Suppressor macrophage treated with lipopolysaccharide for 4 hours (primary cell): Measurements from ENCODE around the gene FOXP1.

ENCODE experiments used
- DNase-seq: peaks from one replicate; pipeline ENCODE4 v3.0.0-alpha.2; 2020

FOXP1 gene

GRCh38 chr3:71047616-71048531 lies 535.7 kb downstream of the FOXP1 start:
- no peak for DNase-seq

GRCh38 chr3:71046791-71047190 lies 536.7 kb downstream of the FOXP1 start:
- no peak for DNase-seq

- DNase-seq: peak; percentile 53
Observed at GRCh38 chr3:71045917-71046282, 537.6 kb downstream of the FOXP1 start.

- DNase-seq: no peak
Observed at GRCh38 chr3:71045212-71045916, 538.2 kb downstream of the FOXP1 start.

- DNase-seq: no peak
Observed at GRCh38 chr3:71042759-71043158, 540.8 kb downstream of the FOXP1 start.

- DNase-seq: no peak
Observed at GRCh38 chr3:71041371-71041770, 542.2 kb downstream of the FOXP1 start.

- DNase-seq: no peak
Observed at GRCh38 chr3:71039332-71039731, 544.2 kb downstream of the FOXP1 start.

GRCh38 chr3:71037775-71038174 lies 545.8 kb downstream of the FOXP1 start:
- no peak for DNase-seq

GRCh38 chr3:71035886-71036285 lies 547.6 kb downstream of the FOXP1 start:
- no peak for DNase-seq

GRCh38 chr3:71035314-71035713 lies 548.2 kb downstream of the FOXP1 start:
- DNase-seq: peak; percentile 34

GRCh38 chr3:71033681-71034220 lies 549.8 kb downstream of the FOXP1 start:
- DNase-seq: no peak

- no peak for DNase-seq
Observed at GRCh38 chr3:71031914-71032521, 551.5 kb downstream of the FOXP1 start.

GRCh38 chr3:71031181-71031580 lies 552.3 kb downstream of the FOXP1 start:
- DNase-seq: peak; percentile 47

- DNase-seq: no peak
Observed at GRCh38 chr3:71030748-71031147, 552.8 kb downstream of the FOXP1 start.

- no peak for DNase-seq
Observed at GRCh38 chr3:71029770-71030169, 553.8 kb downstream of the FOXP1 start.

GRCh38 chr3:71028802-71029201 lies 554.7 kb downstream of the FOXP1 start:
- DNase-seq: no peak

GRCh38 chr3:71028184-71028583 lies 555.3 kb downstream of the FOXP1 start:
- DNase-seq: no peak

- DNase-seq: peak; percentile 51
Observed at GRCh38 chr3:71026634-71027578, 556.6 kb downstream of the FOXP1 start.

GRCh38 chr3:71025516-71025915 lies 558.0 kb downstream of the FOXP1 start:
- no peak for DNase-seq

GRCh38 chr3:71025010-71025409 lies 558.5 kb downstream of the FOXP1 start:
- DNase-seq: no peak

- DNase-seq: no peak
Observed at GRCh38 chr3:71022551-71023335, 560.8 kb downstream of the FOXP1 start.
